ENCODE measurements around the gene RBM20. TPM values are rescaled to one million over a fixed set of nuclear protein-coding genes. Genes with fewer than 3 reads are reported as not detected.

RBM20 gene
- polyA plus RNA-seq, 3 donors: not detected

DNA sequence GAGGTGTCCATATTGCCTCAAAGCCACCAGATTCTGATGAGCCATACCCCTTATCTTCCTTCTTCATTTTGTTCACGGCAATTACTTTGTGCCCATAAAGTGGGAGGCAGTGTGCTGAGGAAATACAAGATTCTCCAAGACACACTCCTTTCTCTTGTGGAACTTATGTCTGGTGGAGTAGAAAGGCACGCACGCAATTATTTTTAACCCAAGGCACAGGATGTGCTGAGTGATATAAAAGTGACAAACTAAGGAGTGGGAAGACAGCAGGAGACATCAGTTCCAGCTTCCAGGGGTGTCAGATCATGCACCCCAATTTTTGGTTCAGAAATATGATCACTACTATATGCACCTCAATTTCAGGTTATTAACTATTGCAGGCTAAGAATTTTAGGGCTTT, 132.9 kb downstream of the RBM20 start:
- no peak for DNase-seq
- Mint-ChIP-seq H3K4me3 (no peak overlapping the region), H3K27me3 (ENCODE audit: low read depth in 3 of 3) (peaks cover 4 to 7% (median 5%) of the 10 kb centered on the region in 3 donors), H3K27ac (no peak overlapping the region), H3K4me1 (no peaks in the 10 kb centered on the region), H3K36me3 (no peaks in the 10 kb centered on the region), H3K9me3 (peaks cover 0 to 1% (median 0%) of the 10 kb centered on the region in 7 donors)
- H3K27me3 ChIP-seq (ENCODE audit: control insufficient read depth in 2 of 2, insufficient read depth in 2 of 2, low read length in 2 of 2): no peaks in the 10 kb centered on the region
- H3K36me3 ChIP-seq (replicated peaks in 1 of 2; ENCODE audit: control insufficient read depth in 1 of 2, insufficient read depth in 2 of 2, low read length in 2 of 2): no peaks in the 10 kb centered on the region
- no peak overlapping the region for H3K4me2 ChIP-seq (replicated peaks; ENCODE audit: extremely low read depth, low read length, poor library complexity, severe bottlenecking)
- no peaks in the 10 kb centered on the region for H3K79me2 ChIP-seq (ENCODE audit: insufficient read depth, low read length)
- no peak overlapping the region for H2AFZ ChIP-seq (ENCODE audit: insufficient read depth, low read depth, low read length, poor library complexity, severe bottlenecking)
- WGBS (ENCODE audit: insufficient coverage): no CpG with 5 or more reads among the region's 3 CpGs
- no peak overlapping the region for H3K9ac ChIP-seq (ENCODE audit: insufficient read depth, low read length, poor library complexity, severe bottlenecking)
- no peak for TF ChIP-seq CTCF (IDR thresholded peaks at IDR 0.05)
- no peaks in the 10 kb centered on the region for H4K20me1 ChIP-seq (ENCODE audit: insufficient read depth, low read length)
- no peaks in the 10 kb centered on the region for H3K4me1 ChIP-seq (ENCODE audit: control insufficient read depth in 1 of 2, insufficient read depth in 2 of 2, low read length in 2 of 2)
- H3K27ac ChIP-seq (ENCODE audit: low read depth in 1 of 2, low read length in 2 of 2): no peak overlapping the region
- no peaks in the 10 kb centered on the region for H3K9me3 ChIP-seq (replicated peaks in 1 of 2; ENCODE audit: control insufficient read depth in 1 of 2, insufficient read depth in 1 of 2, low read length in 2 of 2)
- intact Hi-C loops (cut with micrococcal nuclease): no loop called here
- no peak overlapping the region for H3K4me3 ChIP-seq (replicated peaks in 1 of 3; ENCODE audit: low read depth in 2 of 3, low read length in 3 of 3)

GRCh38 chr10:110777661-110778060, 133.5 kb downstream of the RBM20 start:
- Mint-ChIP-seq H3K36me3 (no peaks in the 10 kb centered on the region), H3K4me3 (no peak overlapping the region), H3K27ac (no peak overlapping the region), H3K27me3 (ENCODE audit: low read depth in 3 of 3) (peaks cover 4 to 7% (median 5%) of the 10 kb centered on the region in 3 donors), H3K9me3 (peaks cover 0 to 1% (median 0%) of the 10 kb centered on the region in 7 donors), H3K4me1 (no peaks in the 10 kb centered on the region)
- no peaks in the 10 kb centered on the region for H4K20me1 ChIP-seq (ENCODE audit: insufficient read depth, low read length)
- no peaks in the 10 kb centered on the region for H3K36me3 ChIP-seq (replicated peaks in 1 of 2; ENCODE audit: control insufficient read depth in 1 of 2, insufficient read depth in 2 of 2, low read length in 2 of 2)
- no peak overlapping the region for H3K4me2 ChIP-seq (replicated peaks; ENCODE audit: extremely low read depth, low read length, poor library complexity, severe bottlenecking)
- no peaks in the 10 kb centered on the region for H3K4me1 ChIP-seq (ENCODE audit: control insufficient read depth in 1 of 2, insufficient read depth in 2 of 2, low read length in 2 of 2)
- WGBS (ENCODE audit: insufficient coverage): 100% methylated on average over 1 of the region's 4 CpGs
- H3K4me3 ChIP-seq (replicated peaks in 1 of 3; ENCODE audit: low read depth in 2 of 3, low read length in 3 of 3): no peak overlapping the region
- no peaks in the 10 kb centered on the region for H3K9me3 ChIP-seq (replicated peaks in 1 of 2; ENCODE audit: control insufficient read depth in 1 of 2, insufficient read depth in 1 of 2, low read length in 2 of 2)
- DNase-seq: no peak
- no peak overlapping the region for H3K9ac ChIP-seq (ENCODE audit: insufficient read depth, low read length, poor library complexity, severe bottlenecking)
- intact Hi-C loops (cut with micrococcal nuclease): no loop called here
- H3K27ac ChIP-seq (ENCODE audit: low read depth in 1 of 2, low read length in 2 of 2): no peak overlapping the region
- H2AFZ ChIP-seq (ENCODE audit: insufficient read depth, low read depth, low read length, poor library complexity, severe bottlenecking): no peak overlapping the region
- no peaks in the 10 kb centered on the region for H3K27me3 ChIP-seq (ENCODE audit: control insufficient read depth in 2 of 2, insufficient read depth in 2 of 2, low read length in 2 of 2)
- H3K79me2 ChIP-seq (ENCODE audit: insufficient read depth, low read length): no peaks in the 10 kb centered on the region
- no peak for TF ChIP-seq CTCF (IDR thresholded peaks at IDR 0.05)

Measured in CD14-positive monocyte (primary cell).